Measurements from ENCODE around the gene TMEM179B.

Gene TMEM179B

GRCh38 chr11:62782753-62783152 lies 4.4 kb upstream of the TMEM179B start:
- no peak for ATAC-seq
- TF ChIP-seq ZNF8 (CRISPR knock-in tag; IDR thresholded peaks at IDR 0.05), result no peak
- TF ChIP-seq ESRRG (CRISPR knock-in tag; IDR thresholded peaks at IDR 0.05), result no peak
- TF ChIP-seq PATZ1 (CRISPR knock-in tag; IDR thresholded peaks at IDR 0.05; ENCODE audit: borderline replicate concordance), result no peak
- no peak for TF ChIP-seq ZFP3 (CRISPR knock-in tag; IDR thresholded peaks at IDR 0.05)
- TF ChIP-seq TOX (CRISPR knock-in tag; IDR thresholded peaks at IDR 0.05; ENCODE audit: borderline replicate concordance), result no peak
- TF ChIP-seq SNAI2 (CRISPR knock-in tag; IDR thresholded peaks at IDR 0.05), result no peak
- no peak for TF ChIP-seq ZNF565 (CRISPR knock-in tag; conservative IDR thresholded peaks at IDR 0.05; ENCODE audit: low read depth)
- TF ChIP-seq ISL1 (CRISPR knock-in tag; IDR thresholded peaks at IDR 0.05), result no peak
- TF ChIP-seq OSR1 (CRISPR knock-in tag; IDR thresholded peaks at IDR 0.05), result no peak
- TF ChIP-seq ZFP30 (CRISPR knock-in tag; IDR thresholded peaks at IDR 0.05), result no peak
- no peak for TF ChIP-seq CSDC2 (CRISPR knock-in tag; IDR thresholded peaks at IDR 0.05)
- TF ChIP-seq PPARA (CRISPR knock-in tag; IDR thresholded peaks at IDR 0.05; ENCODE audit: borderline replicate concordance), result no peak
- TF ChIP-seq ARNTL (CRISPR knock-in tag; IDR thresholded peaks at IDR 0.05; ENCODE audit: borderline replicate concordance, low read depth), result no peak
- no peak for TF ChIP-seq CREB5 (CRISPR knock-in tag; IDR thresholded peaks at IDR 0.05; ENCODE audit: low read depth)
- no peak for TF ChIP-seq CSRNP3 (CRISPR knock-in tag; IDR thresholded peaks at IDR 0.05)
- TF ChIP-seq TCF4 (CRISPR knock-in tag; IDR thresholded peaks at IDR 0.05; ENCODE audit: borderline replicate concordance), result no peak
- no peak for TF ChIP-seq GLIS3 (CRISPR knock-in tag; IDR thresholded peaks at IDR 0.05)
- no peak for TF ChIP-seq ZC3H10 (CRISPR knock-in tag; IDR thresholded peaks at IDR 0.05)

- peak; percentile 74 for ATAC-seq
- TF ChIP-seq ZFP30 (CRISPR knock-in tag; IDR thresholded peaks at IDR 0.05) (no peak), PPARA (CRISPR knock-in tag; IDR thresholded peaks at IDR 0.05; ENCODE audit: borderline replicate concordance) (no peak), ISL1 (CRISPR knock-in tag; IDR thresholded peaks at IDR 0.05) (no peak), ZNF70 (CRISPR knock-in tag; IDR thresholded peaks at IDR 0.05) (no peak), RARB (CRISPR knock-in tag; IDR thresholded peaks at IDR 0.05) (no peak), GLIS3 (CRISPR knock-in tag; IDR thresholded peaks at IDR 0.05) (0 out of 2 replicates have a peak, but pooled peaks have one; percentile 5), TOX (CRISPR knock-in tag; IDR thresholded peaks at IDR 0.05; ENCODE audit: borderline replicate concordance) (no peak)
These were observed 741 bp upstream of the TMEM179B start for GRCh38 chr11:62786318-62787004.

GRCh38 chr11:62788991-62789390 lies 1.8 kb downstream of the TMEM179B start:
- ATAC-seq, result no peak
- TF ChIP-seq PPARA (CRISPR knock-in tag; IDR thresholded peaks at IDR 0.05; ENCODE audit: borderline replicate concordance) (no peak), BACH2 (CRISPR knock-in tag; IDR thresholded peaks at IDR 0.05; ENCODE audit: borderline replicate concordance) (no peak), ZFP3 (CRISPR knock-in tag; IDR thresholded peaks at IDR 0.05) (no peak), ZC3H10 (CRISPR knock-in tag; IDR thresholded peaks at IDR 0.05) (no peak), PATZ1 (CRISPR knock-in tag; IDR thresholded peaks at IDR 0.05; ENCODE audit: borderline replicate concordance) (no peak), POU6F1 (CRISPR knock-in tag; IDR thresholded peaks at IDR 0.05; ENCODE audit: borderline replicate concordance, low read depth) (no peak), ZNF565 (CRISPR knock-in tag; conservative IDR thresholded peaks at IDR 0.05; ENCODE audit: low read depth) (no peak)

Measured in SK-N-SH treated with all-trans-retinoic acid at 6 μM for 48 hours (cell line).